ENCODE data around the gene HOXA3.

GRCh38 chr7:27185854-27186667 is 33.7 kb upstream of the HOXA3 start:
- no peak for TF ChIP-seq ZNF281 (CRISPR knock-in tag; IDR thresholded peaks at IDR 0.05)
- TF ChIP-seq CTCF (IDR thresholded peaks at IDR 0.05) = no peak
- TF ChIP-seq USF2 (CRISPR knock-in tag; IDR thresholded peaks at IDR 0.05) = no peak
- no peak for TF ChIP-seq NR2C2 (CRISPR knock-in tag; IDR thresholded peaks at IDR 0.05)
- TF ChIP-seq ZNF396 (CRISPR knock-in tag; IDR thresholded peaks at IDR 0.05; ENCODE audit: borderline replicate concordance) = no peak
- TF ChIP-seq HMGXB4 (CRISPR knock-in tag; IDR thresholded peaks at IDR 0.05) = no peak
- no peak for TF ChIP-seq TP53 (CRISPR knock-in tag; IDR thresholded peaks at IDR 0.05)
- no peak for TF ChIP-seq ZMAT4 (CRISPR knock-in tag; IDR thresholded peaks at IDR 0.05)

All from WTC11 (cell line).